ENCODE data around the gene DUS2.

DNA sequence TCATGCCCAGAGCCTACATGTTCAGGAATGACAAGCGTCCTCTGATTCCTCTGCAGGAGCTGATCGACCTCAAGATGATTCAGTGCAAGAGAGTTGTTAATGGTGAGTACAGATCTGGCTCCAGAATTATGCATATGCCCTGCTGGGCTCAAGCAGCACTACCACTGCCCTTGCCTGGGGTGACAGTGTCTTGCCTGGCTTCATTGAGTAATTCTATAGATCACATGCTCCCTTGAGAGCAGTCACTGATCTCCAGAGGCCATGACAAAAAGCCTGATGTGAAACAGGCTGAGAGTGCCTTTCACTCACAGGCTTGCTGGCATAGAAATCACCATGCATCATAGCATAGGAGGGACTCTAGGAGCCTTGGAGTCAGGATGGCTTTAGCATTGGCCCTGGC is 26.4 kb downstream of the DUS2 start:
- TF ChIP-seq, protein P1, sequence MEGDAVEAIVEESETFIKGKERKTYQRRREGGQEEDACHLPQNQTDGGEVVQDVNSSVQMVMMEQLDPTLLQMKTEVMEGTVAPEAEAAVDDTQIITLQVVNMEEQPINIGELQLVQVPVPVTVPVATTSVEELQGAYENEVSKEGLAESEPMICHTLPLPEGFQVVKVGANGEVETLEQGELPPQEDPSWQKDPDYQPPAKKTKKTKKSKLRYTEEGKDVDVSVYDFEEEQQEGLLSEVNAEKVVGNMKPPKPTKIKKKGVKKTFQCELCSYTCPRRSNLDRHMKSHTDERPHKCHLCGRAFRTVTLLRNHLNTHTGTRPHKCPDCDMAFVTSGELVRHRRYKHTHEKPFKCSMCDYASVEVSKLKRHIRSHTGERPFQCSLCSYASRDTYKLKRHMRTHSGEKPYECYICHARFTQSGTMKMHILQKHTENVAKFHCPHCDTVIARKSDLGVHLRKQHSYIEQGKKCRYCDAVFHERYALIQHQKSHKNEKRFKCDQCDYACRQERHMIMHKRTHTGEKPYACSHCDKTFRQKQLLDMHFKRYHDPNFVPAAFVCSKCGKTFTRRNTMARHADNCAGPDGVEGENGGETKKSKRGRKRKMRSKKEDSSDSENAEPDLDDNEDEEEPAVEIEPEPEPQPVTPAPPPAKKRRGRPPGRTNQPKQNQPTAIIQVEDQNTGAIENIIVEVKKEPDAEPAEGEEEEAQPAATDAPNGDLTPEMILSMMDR (IDR thresholded peaks at IDR 0.05; ENCODE audit: borderline replicate concordance, extremely low read depth, low read length, poor library complexity, severe bottlenecking): no peak
- no peak for TF ChIP-seq EZH2 (IDR thresholded peaks at IDR 0.05; ENCODE audit: borderline replicate concordance, low read depth, low read length, severe bottlenecking)
